HL-60/S4 treated with retinoic acid at 250 ng/mL for 4 days and 3 days (cell line): ENCODE measurements around the gene CDYL.

Experiments used
- in situ Hi-C: fragments of 300-500 bp; cut with MboI; formaldehyde crosslinking; loops from 2 replicates; pipeline ENCODE4 v1.7.0; 2022; ENCODE audit warnings: low sequenced_read_pairs

Gene CDYL

DNA sequence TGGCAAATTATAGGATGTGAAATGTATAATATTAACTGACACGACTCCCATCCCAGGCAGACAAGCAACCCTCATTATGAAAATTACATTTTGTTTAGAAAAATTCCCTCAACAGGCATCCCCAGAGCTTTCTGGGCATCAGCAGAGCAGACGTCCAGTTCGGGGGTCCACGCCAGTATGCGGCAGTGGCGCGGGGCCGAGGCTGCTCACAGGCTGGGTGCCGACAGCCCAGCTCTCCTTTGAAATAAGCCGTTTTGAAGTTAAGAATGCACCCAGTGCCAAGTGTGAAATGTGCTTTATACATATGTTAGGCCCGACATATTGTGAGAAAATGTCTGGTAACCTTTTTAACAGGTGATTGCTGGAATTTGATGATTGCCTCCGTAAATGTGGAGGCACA is 177.2 kb downstream of the CDYL start:
- in situ Hi-C loops: no loop called here

- in situ Hi-C loops: no loop called here
These were observed 180.4 kb downstream of the CDYL start for GRCh38 chr6:4956625-4957024.

- in situ Hi-C loops: no loop called here
These were observed 181.5 kb downstream of the CDYL start for GRCh38 chr6:4957521-4958231.

DNA sequence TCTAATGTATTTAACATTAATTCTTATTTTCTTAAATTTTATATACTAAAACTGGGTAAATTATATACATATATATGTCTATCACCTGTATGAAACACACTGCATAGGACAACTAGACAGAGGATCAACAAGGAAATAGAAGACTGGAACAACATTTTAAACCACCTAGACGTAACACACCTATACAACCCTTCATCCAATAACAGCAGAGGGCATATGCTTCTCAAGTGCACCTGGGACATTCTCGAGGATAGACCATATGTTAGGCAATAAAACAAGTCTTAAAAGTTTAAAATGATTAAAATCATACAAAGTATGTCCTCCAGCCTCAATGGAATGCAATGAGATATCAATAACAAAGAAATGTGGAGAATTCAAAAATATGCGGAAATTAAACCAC is 182.4 kb downstream of the CDYL start:
- in situ Hi-C loops: no loop called here

- in situ Hi-C loops: no loop called here
These were observed 185.3 kb downstream of the CDYL start for GRCh38 chr6:4961322-4962168.

- in situ Hi-C loops: no loop called here
These were observed 186.7 kb downstream of the CDYL start for GRCh38 chr6:4962905-4963304.

DNA sequence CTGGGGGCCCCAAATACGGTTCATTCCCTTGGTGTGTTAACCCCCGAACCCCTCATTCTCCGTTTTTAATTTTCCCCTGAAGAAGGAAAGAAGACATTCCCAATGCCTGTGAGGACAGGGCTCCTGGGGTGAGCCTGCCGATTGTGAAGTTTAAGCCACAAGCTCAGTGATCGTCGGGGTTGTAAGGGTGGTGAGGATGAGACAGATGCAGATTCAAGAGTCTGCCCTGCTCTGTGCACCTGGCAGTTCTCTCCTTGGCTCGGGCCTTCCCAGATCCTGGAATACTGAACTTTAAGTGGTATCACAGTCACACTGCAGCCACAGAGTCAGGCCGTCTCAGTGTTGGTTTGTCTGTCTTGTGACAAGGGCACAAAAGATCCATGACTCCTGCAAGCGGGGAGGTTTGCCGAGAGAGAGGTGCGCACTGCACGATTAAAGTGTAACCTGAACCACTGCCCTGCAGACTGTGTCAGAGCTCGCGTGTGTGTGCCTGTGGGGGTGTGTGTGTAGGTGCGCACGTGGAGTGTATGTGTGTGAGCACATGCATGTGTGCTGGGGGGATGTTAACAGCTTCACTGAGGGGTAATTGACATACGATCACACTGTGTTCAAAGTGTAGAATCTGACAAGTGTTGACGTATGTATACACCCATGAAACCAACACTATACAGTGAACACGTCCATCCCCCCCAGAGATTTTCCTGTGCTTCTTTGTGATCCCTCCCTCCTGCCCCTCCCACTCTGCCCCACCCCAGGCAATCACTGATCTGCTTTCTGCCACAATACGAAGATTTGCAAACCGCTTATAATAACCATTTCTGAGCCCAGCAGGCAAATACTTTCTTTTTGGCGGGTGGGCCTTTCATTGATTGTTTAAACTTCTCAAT is 188.7 kb downstream of the CDYL start:
- in situ Hi-C loops: no loop called here

- in situ Hi-C loops: no loop called here
These were observed 189.6 kb downstream of the CDYL start for GRCh38 chr6:4965562-4966389.

DNA sequence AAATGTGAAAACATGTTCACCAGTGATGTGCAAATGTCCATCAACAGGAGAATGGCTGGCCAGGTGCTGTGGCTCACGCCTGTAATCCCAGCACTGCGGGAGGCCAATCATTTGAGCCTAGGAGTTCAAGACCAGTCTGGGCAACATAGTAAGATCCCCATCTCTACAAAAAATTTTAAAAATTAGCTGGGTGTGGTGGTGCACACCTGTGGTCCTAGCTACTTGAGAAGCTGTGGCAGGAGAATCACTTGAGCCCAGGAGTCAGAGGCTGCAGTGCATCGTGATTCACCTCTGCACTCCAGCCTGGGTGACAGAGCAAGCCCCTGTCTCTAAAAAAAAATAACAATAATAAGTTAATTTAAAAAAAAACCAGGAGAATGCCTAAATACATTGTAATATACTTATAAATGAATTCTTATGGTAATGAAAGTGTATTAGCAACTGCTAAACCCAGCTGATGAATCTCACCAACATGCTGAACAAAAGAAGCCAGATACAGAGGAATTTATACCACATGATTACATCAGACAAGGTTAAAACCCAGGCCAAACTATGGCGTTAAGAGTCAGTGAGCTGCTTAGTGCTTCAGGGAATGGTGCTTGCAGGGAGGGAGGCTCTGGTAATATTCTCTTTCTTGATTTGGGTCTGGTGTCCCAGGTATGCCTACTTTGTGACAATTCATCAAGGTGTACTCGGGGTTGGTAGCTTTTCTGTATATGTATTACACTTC is 191.3 kb downstream of the CDYL start:
- in situ Hi-C loops: no loop called here

- in situ Hi-C loops: no loop called here
These were observed 193.5 kb downstream of the CDYL start for GRCh38 chr6:4969609-4970285.

GRCh38 chr6:4970739-4971395 is 194.7 kb downstream of the CDYL start:
- in situ Hi-C loops: no loop called here

- in situ Hi-C loops: no loop called here
These were observed 195.6 kb downstream of the CDYL start for GRCh38 chr6:4971851-4972250.

DNA sequence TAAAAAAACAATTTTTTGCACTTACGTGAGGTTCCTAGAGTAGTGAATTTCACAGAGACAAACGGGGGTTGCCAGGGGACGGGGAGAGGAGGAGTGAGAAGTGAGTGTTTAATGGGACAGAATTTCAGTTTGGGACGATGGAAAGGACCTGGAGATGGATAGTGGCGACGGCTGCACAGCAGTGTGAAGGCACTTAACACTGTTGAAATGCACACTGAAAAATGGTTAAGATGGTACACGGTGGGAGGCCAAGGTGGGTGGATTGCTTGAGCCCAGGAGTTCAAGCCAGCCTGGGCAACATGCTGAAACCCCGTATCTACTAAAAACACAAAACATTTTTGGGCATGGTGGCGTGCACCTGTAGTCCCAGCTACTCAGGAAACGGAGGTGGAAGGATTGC is 196.2 kb downstream of the CDYL start:
- in situ Hi-C loops: no loop called here

- in situ Hi-C loops: no loop called here
These were observed 197.2 kb downstream of the CDYL start for GRCh38 chr6:4973415-4973814.

- in situ Hi-C loops: no loop called here
These were observed 198.0 kb downstream of the CDYL start for GRCh38 chr6:4973982-4974745.

DNA sequence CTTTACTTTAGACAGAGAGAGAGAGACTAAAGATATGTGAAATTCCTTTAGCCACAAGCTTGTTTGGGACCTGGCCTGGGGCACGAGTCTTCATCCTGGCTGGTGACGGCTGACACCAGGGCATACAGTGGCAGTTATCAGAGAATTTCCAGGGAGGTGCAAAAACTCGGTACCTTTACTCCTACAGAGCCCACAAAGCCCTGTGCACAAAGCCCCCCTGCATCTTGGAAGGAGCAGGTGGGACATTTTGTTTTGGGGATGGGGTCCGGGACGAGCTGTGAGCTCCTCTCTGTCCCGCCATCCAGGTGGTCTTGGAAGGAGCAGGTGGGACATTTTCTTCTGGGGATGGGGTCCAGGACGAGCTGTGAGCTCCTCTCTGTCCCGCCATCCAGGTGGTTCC is 198.8 kb downstream of the CDYL start:
- in situ Hi-C loops: no loop called here

- in situ Hi-C loops: no loop called here
These were observed 199.3 kb downstream of the CDYL start for GRCh38 chr6:4975506-4975905.

DNA sequence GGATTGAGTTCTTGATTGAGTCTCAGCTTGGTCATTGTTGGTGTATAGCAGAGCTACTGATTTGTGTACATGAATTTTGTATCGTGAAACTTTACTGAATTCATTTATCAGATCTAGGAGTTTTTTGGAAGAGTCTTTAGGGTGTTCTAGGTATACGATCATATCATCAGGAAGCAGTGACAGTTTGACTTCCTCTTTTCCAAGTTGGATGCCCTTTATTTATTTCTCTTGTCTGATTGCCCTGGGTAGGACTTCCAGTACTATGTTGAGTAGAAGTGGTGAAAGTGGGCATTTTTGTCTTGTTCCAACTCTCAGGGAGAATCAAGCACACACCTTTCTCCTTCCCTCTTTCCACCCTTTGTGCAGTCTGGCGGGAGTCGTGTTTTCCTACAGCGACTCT is 201.3 kb downstream of the CDYL start:
- in situ Hi-C loops: no loop called here
